Measurements from ENCODE around the gene BHLHE41.

BHLHE41 gene

GRCh38 chr12:26080911-26081310, 43.9 kb downstream of the BHLHE41 start:
- DNase-seq, result no peak

GRCh38 chr12:26077915-26078702, 46.7 kb downstream of the BHLHE41 start:
- DNase-seq, result no peak
